Measurements from ENCODE around the gene MGAT4C.

MGAT4C gene

DNA sequence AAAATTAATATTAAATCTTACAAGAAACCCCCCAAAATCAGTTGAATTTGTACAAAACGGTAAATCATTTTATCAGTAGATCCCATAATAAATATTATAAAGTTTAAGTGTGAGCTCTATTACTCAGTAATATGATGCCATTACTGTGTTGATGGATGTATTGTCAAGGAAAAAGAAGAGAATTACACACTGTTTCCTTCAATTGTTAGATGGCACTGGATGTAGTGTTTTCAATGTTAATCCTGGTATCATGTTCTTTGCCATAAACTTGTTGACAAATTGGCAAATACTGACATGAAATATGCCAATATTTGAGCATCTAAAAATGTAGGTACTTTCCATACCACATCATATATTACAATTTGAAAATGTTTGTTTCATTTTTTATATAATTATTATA is 280.5 kb downstream of the MGAT4C start:
- DNase-seq (ENCODE audit: low read depth) = no peak
- no peak overlapping the region for H3K4me3 ChIP-seq (ENCODE audit: low read length)
- TF ChIP-seq CTCF (IDR thresholded peaks at IDR 0.05; ENCODE audit: insufficient read depth, low read depth, low read length, missing control alignments) = no peak

DNA sequence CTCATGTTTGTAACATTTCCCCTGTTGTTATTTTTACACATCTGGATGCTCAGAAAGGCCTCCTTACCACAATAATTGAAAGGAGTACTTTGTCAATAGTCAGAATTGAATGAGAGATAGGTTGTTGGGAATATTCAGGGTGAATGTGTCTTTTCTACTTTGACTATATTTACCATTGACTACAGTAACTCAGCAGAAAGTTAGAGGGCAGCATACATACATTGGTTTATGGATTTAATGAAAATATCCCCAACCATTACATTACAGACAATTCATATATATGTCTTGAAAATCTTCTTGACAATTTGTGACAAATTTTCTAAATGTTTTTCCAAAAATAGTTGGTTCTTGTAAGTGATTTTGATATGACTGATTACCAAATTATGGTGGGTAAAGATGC is 284.4 kb downstream of the MGAT4C start:
- peak; percentile 8 for DNase-seq (ENCODE audit: low read depth)
- peak; percentile 21 for TF ChIP-seq CTCF (IDR thresholded peaks at IDR 0.05; ENCODE audit: insufficient read depth, low read depth, low read length, missing control alignments)
- no peak overlapping the region for H3K4me3 ChIP-seq (ENCODE audit: low read length)

- TF ChIP-seq CTCF (IDR thresholded peaks at IDR 0.05; ENCODE audit: insufficient read depth, low read depth, low read length, missing control alignments) = no peak
- no peak overlapping the region for H3K4me3 ChIP-seq (ENCODE audit: low read length)
- no peak for DNase-seq (ENCODE audit: low read depth)
Measured at GRCh38 chr12:85968606-85969005, 287.6 kb downstream of the MGAT4C start.

GRCh38 chr12:85963326-85963725 is 292.9 kb downstream of the MGAT4C start:
- TF ChIP-seq CTCF (IDR thresholded peaks at IDR 0.05; ENCODE audit: insufficient read depth, low read depth, low read length, missing control alignments) = no peak
- DNase-seq (ENCODE audit: low read depth) = no peak
- H3K4me3 ChIP-seq (ENCODE audit: low read length) = no peak overlapping the region

DNA sequence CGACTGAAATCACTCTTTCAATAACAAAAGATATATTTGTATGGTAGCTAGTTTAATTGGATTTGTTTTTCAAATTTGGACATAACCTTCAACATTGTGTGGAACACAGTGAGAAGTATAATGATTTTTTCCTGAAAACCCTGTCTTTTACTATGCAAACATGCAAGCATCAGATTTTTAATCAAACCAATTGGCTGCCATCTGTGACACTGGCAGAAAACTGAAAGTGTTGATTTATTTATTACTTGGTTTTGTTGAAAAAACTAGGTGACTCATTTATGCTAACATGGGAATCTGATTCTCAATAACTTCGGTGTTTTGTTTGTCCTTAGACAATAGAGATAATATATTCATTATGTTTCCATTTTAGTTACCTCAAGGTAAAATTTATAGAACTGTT is 300.1 kb downstream of the MGAT4C start:
- DNase-seq (ENCODE audit: low read depth) = no peak
- no peak for TF ChIP-seq CTCF (IDR thresholded peaks at IDR 0.05; ENCODE audit: insufficient read depth, low read depth, low read length, missing control alignments)
- no peak overlapping the region for H3K4me3 ChIP-seq (ENCODE audit: low read length)

GRCh38 chr12:85955127-85955526 is 301.1 kb downstream of the MGAT4C start:
- DNase-seq (ENCODE audit: low read depth) = peak; percentile 4
- H3K4me3 ChIP-seq (ENCODE audit: low read length) = no peak overlapping the region
- no peak for TF ChIP-seq CTCF (IDR thresholded peaks at IDR 0.05; ENCODE audit: insufficient read depth, low read depth, low read length, missing control alignments)

- H3K4me3 ChIP-seq (ENCODE audit: low read length) = no peak overlapping the region
- peak; percentile 36 for DNase-seq (ENCODE audit: low read depth)
- TF ChIP-seq CTCF (IDR thresholded peaks at IDR 0.05; ENCODE audit: insufficient read depth, low read depth, low read length, missing control alignments) = peak; percentile 44
Measured at GRCh38 chr12:85951823-85952222, 304.4 kb downstream of the MGAT4C start.
